GM21381 (cell line): Measurements from ENCODE around the gene FCN2.

Source experiments
- ATAC-seq: cut with Tn5 transposase; IDR thresholded peaks from one replicate; pipeline ENCODE4 v1.9.1; 2021; ENCODE audit warnings: mild to moderate bottlenecking, moderate library complexity; ENCODE audit not compliant: unreplicated experiment

The FCN2 gene

GRCh38 chr9:134908524-134909309, 28.1 kb downstream of the FCN2 start:
- ATAC-seq: no peak

GRCh38 chr9:134909511-134910481, 29.2 kb downstream of the FCN2 start:
- no peak for ATAC-seq

- no peak for ATAC-seq
These were observed 31.7 kb downstream of the FCN2 start for GRCh38 chr9:134912126-134912840.

GRCh38 chr9:134913041-134913712, 32.6 kb downstream of the FCN2 start:
- no peak for ATAC-seq

DNA sequence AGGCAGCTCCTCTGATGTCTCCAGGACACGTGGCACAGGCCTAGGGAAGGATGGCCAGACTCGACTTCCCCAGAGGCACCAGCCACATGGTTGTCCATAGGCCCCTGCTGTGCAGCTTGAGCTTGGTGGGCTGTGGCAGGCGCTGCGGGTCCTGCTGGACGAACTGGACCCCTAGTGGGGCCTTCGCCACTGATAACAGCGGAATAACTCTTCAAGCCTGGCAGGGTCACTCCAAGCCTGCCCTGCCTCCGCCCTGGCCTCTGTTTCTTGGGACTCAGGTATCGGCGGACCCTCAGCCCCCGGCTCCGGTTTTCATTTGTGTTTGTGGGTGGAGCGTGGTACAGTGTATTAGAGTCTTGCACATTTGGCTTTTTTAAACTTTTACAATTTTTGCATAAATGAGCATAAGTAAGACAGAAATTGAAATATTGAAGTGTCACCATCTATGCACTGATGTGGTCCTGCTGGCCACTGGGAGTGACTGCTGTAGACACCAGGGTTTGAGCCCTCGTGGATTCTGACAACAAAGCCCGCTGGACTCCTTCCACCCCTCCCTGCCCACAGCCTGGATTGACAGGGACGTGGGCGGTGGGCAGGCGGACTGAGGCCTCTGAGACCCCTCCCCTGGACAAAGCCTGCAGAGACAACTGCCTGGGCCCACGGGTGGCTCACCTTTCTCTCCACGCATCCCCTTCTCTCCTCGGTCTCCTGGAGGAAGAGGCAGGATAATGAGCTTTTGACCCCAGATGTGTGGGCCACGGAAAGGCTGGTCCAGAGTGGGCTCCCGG, 33.3 kb downstream of the FCN2 start:
- ATAC-seq: no peak

- ATAC-seq: no peak
These were observed 33.9 kb downstream of the FCN2 start for GRCh38 chr9:134914501-134914834.

- no peak for ATAC-seq
These were observed 34.7 kb downstream of the FCN2 start for GRCh38 chr9:134915046-134915985.

DNA sequence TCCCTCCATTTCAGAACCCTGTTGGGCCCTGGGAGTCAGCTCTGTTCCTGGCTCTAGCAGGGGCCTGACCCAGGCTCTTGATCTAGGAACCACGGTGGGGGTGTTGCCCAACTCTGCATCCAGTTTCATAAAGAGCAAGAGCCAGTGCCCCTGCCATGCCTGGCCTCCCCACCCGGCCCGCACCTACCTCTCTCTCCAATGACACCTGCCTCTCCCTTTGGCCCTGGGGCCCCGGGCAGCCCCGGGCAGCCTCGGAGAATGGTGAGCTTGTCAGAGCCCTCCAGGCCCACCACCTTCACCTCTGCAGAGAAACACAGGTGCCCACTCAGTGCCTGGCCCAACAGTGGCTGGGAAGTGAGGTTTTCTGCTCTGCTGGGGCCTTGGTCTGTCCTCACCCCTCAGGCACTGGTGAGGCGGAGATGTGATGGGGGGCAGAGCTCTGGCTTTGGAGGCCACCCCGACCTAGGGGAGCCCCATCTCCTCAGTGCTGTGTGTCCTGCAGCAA, 35.6 kb downstream of the FCN2 start:
- ATAC-seq: no peak

DNA sequence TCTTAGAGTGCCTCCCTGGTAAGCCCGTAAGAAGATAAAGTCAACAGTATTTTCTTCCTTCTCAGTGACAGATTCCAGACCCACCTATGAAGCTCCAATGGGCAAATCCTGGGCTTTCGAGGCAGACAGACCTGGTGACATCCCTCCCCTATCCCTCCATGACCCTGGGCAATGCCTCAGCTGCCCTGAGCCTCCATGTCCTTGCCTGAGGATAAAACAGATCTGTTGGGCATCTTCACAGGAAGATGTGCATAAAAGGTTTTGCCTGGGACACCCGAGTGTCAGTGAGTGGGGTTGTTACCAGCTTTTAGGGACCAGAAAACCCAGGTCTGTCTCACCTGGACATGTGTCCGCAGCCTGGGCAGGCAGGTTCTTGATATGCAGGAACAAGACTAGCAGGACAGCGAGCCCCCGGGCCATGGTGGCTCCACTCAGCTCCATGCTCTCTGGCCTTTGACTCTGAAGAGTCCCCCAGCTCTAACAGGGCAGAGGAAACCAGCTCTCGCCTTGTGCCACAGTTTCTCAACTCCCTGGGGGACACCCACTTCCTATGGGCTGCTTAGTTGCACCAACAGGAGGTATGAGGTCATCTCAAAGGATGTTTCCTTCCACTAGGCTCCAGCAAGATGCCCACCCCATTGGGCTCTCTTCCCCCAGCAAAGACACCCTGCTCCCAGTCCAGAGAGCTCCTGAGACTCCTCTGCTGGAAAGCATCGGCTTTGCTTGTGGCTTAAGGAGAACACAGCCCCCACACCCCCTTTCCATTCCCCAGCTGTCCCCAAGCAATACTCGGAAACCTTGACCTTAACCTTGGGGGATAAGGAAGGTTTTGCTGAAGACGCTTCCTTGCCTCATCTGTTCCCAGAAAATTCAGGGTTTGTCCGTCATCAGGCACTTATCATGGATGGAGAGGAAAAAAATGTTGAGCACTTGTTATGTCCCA, 37.1 kb downstream of the FCN2 start, which contains the start of gene FCN1:
Gene FCN1 (minus strand): TSS at position 482 of the 943 bp plus-strand sequence. CDS start 41 bp downstream, at position 441.
- no peak for ATAC-seq

DNA sequence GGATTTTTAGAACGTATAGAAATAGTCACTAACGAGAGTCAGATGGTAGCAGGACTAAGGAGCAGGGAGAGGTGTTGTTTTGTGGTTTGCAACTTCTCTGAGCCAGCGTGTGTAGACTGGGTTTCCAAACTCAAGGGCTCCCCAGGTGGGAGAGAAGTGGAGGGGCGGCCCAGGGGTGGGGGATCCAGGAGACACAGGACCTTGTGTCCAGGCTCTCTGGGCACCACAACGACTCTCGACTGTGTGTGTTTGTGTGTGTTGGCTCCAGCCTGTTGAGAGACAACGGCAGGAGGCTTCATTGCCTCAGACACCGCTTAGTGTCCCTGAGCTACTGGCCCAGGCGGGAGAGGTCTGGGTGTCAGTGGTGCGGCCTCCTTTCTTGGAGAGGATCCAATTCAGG, 38.0 kb downstream of the FCN2 start:
- ATAC-seq: no peak

DNA sequence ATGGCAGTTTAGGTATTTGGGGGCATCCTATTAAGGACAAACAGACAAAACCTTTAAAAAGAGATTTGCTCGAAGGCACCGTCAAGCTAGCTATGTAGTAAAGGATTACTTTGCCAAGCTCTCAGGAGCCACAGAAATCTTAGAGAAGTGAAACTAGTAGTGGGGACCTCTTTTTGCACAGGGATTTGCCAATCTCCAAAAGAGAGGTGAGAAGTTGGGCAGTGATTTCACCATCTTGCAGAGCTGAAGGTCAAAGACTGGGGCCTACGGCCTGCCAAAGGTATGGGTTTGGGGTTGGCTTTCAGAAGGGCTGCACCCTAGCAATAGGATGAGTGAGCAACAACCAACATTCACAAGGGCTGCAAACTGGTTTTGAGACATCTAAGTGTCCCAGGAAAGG, 38.7 kb downstream of the FCN2 start:
- ATAC-seq: no peak

DNA sequence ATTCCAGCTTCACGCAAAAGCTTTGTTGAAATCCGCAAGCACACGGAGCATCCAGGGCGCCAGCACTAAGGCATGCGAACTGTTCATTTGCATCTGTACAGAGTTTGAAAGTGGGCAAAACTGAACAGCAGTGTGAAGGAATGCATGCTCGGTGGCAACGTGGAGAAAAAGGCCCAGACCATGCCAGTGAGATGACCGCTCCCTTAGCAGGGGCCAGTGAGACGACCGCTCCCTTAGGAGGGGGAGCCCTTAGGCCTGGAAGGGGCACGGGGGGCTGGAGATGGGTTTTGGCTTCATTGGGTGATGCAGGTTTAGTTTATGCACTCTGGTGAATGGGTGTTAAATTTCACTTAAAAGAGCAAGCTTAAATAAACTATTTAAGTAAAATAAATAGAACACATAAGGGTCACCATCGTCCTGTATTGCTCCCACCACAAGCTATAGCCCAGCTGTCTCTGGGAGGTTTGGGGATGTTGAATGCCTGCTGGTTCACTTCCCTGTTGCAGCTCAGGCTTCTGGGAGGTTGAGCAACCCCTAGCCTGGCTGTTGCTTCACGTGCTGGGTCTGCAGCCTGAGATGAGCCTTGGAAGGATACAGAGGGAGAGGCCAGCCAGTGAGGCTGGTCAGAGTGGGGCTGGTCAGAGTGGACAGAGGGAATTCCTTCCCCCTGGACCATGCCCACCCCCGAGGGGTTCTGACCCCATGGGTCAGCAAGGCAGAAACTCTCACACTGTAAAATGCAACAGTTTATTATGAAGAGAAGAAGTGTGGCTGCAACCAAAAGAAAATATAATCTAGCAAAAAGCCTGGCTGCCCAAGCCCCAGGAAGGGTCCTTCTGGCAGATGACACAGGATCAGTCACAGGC, 41.7 kb downstream of the FCN2 start:
- ATAC-seq: no peak

DNA sequence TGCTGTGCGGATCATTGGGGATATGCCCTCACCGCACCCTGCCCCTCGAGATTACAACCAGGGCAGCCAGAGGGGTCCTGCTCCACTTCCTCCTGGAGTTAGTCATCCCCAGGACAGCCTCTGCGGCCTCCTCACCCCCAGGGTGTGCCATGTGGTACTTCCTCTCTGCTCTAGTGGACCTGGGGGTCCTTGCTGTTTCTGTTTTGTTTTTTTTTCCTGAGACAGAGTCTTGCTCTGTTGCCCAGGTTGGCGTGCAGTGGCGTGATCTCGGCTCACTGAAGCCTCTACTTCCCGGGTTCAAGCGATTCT, 42.3 kb downstream of the FCN2 start:
- ATAC-seq: no peak

DNA sequence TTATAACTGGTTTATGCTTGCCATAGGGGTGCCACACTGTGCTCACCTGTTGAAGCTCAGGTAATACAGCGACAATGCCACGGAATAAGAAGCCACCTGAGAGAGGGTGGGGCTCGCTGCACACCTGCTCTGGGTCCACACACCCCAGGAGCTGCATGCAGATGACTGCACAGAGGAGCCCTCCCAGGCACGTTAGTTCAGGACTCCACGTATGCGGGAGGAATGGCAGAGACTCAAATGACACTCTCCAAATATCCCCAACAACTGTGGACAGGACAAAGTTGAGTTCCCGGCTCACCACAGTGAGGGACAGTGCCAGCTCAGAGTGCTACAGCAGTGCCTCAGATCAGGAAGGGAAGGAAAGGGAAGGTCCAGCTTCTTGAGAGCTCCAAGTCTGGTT, 42.9 kb downstream of the FCN2 start:
- ATAC-seq: no peak

DNA sequence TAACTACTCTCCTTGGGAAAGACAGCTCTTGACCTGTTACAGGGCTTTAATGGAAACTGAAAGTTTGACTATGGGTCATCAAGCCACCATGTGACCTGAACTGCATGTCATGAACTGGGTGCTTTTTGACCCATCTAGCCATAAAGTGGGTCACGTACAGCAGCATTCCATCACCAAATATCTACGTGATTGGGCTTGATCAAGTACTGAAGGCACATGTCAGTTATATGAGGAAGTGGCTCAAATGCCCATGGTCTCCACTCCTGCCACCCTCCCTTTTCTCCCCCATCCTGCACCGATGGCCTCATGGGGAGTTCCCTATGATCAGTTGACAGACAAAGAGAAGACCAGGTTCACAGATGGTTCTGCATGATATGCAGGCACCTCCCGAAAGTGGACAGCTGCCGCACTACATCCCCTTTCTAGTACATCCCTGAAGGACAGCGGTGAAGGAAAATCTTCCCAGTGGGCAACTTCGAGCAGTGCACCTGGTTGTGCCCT, 44.5 kb downstream of the FCN2 start:
- ATAC-seq: no peak

GRCh38 chr9:134928436-134929192, 48.0 kb downstream of the FCN2 start:
- no peak for ATAC-seq
